Coronary artery (tissue), 2 donors: ENCODE results near the gene KCNK1.

Source experiments
- DNase-seq: peaks from one replicate; pipeline ENCODE4 v3.0.0-alpha.2; 2017; ENCODE audit warnings: low spot score
- H3K27ac ChIP-seq, 2 donors: fragments of 200-600 bp; sonication (generic); one replicate each; pipeline ENCODE4 v1.5.1; 2016 to 2019
- H3K4me3 ChIP-seq: fragments of 200-600 bp; sonication (generic); 2 replicates; pipeline ENCODE4 v1.5.1; 2016; ENCODE audit warnings: mild to moderate bottlenecking, moderate library complexity
- CTCF ChIP-seq: fragments of 200-600 bp; sonication (generic); IDR thresholded peaks from one replicate; pipeline ENCODE4 v1.5.1; 2019; ENCODE audit warnings: antibody characterized with exemption

Gene KCNK1

GRCh38 chr1:233651563-233652233, 37.8 kb downstream of the KCNK1 start:
- Histone ChIP-seq H3K27ac (no peak overlapping the region), H3K4me3 (no peak overlapping the region)
- TF ChIP-seq CTCF = no peak
- DNase-seq = no peak

GRCh38 chr1:233652526-233652925, 38.6 kb downstream of the KCNK1 start:
- no peak for DNase-seq

DNA sequence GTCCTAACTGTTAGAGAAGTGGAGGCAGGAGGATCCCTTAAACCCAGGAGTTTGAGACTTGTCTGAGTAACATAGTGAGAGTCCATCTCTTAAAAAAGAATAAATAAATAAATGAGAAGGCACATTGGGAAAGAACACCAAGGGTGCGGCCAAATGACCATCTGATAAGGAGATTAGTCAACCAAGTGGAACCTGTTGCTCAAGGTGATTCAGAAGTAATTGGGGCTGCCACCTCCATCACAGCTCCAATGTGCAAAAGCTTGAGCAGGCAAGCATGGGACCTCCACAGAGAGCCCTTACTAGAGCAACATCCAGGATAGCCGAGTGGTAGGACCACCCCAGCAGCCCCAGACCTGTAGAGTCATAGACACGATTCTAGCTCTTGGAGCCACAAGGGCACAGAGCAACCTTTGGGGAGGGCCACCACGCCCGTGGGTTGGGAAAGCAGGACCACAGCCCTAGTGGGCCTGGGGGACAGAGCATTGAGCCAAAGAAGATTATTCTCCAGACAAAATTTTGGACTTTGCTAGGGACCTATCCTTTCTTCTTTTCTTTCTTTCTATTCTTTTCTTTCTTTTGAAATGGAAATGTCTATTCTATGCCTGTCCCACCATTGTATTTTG, 40.9 kb downstream of the KCNK1 start:
- Histone ChIP-seq H3K4me3 (no peak overlapping the region), H3K27ac (no peak overlapping the region)
- no peak for TF ChIP-seq CTCF

More at GRCh38 chr1:233652526-233652925, 38.6 kb downstream of the KCNK1 start:
- no peak overlapping the region for H3K27ac ChIP-seq
- no peak for TF ChIP-seq CTCF
- H3K4me3 ChIP-seq = no peak overlapping the region

DNA sequence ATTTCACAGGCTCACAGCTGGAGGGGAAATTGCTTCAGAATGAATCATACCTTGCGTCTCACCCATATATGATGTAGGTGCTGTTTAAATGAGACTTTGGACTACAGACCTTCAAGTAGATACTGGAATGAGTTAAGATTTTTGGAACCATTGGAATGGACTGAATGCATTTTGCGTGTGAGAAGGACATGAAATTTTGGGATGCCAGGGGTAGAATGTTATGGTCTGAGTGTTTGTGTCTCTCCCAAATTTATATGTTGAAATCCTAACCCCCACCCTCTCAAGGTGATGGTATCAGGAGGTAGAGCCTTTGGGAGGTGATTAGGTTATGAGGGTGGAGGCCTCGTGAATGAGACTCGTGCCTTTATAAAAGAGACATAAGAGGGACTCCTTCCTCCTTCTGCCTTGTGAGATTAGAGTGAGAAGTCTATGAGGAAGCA, 41.4 kb downstream of the KCNK1 start:
- Histone ChIP-seq H3K27ac (no peak overlapping the region), H3K4me3 (no peak overlapping the region)
- DNase-seq = no peak
- no peak for TF ChIP-seq CTCF

More for the DNA sequence above, 40.9 kb downstream of the KCNK1 start:
- no peak for DNase-seq

DNA sequence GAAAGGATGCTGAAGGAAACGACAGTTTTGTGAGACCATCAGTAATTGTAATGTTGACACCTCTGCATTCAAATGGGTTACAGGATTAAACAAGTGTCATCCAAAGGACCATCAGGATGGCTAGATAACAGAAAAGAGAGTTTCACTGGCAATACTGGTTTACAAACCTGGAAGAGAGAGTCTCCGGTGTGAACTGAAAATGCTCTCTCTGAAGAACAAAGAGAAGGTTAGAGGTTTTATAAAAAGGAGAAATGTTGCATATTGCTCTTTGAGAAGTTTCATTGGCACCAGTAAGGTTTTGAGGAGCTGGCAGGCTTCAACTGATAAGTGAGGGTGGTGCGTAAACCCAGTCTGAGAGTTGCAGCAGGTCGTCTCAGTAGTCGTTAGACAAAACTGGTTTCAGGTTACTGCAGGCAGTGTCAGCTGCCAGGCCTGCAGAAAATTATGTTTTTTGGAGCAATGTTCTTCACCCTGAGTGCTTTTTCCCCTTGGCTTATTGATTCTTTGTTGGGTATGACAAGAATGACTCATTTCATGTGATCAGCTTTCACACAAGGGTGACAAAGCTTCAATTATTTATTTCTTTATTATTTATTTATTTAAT, 42.2 kb downstream of the KCNK1 start:
- Histone ChIP-seq H3K27ac (no peak overlapping the region), H3K4me3 (no peak overlapping the region)
- DNase-seq = no peak
- no peak for TF ChIP-seq CTCF

DNA sequence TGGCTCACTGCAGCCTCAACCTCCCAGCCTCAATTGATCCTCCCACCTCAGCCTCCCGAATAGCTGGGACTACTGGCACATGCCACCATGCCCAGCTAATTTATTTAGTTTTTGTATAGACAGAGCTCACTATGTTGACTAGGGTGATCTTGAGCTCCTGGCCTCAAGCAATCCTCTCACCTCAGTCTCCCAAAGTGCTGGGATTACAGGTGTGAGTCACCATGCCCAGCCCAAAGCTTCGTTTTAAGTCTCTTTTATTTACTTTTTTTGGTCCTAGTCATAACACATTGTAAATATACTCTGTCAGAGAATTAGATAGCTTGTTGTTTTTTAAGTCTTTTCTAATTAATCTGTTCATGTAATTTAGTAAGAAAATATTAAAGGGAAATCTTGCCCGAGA, 42.8 kb downstream of the KCNK1 start:
- no peak overlapping the region for H3K27ac ChIP-seq
- no peak overlapping the region for H3K4me3 ChIP-seq
- no peak for DNase-seq
- no peak for TF ChIP-seq CTCF

- DNase-seq = no peak
- no peak overlapping the region for H3K4me3 ChIP-seq
- no peak for TF ChIP-seq CTCF
- no peak overlapping the region for H3K27ac ChIP-seq
Measured at GRCh38 chr1:233657466-233657865, 43.6 kb downstream of the KCNK1 start.
